Erythroblast (primary cell): ENCODE measurements around the gene ARFGAP2.

ENCODE experiments used
- GATA1 ChIP-seq: IDR thresholded peaks from 2 replicates; pipeline ENCODE4 v1.6.1; 2011; ENCODE audit warnings: low read depth, mild to moderate bottlenecking, control low read depth, low read length, moderate library complexity
- POLR2A ChIP-seq: IDR thresholded peaks from 2 replicates; pipeline ENCODE4 v1.6.1; 2011; ENCODE audit warnings: mild to moderate bottlenecking, low read length

DNA sequence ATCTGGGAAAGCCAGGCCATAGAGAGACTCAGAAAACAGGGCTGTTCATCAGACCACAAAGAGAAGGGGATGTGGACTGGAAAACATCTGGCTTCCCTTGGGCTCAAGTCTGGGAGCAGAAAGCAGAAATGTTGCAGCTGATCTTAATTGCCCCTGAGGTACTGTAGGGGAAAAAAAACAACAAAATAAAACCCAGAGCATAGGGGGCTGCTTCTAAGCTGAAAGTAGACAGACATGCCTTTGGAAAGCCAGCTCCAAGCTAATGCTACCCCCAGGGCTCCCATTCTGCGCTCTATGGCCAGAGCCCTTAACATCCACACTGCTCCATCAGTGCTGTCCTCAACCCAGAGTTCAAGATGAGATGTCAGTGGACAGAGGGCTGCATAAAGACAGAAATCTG, 11.6 kb upstream of the ARFGAP2 start:
- TF ChIP-seq POLR2A: no peak
- no peak for TF ChIP-seq GATA1
